Endothelial cell of umbilical vein (primary cell): Measurements from ENCODE around the gene REPIN1. TPM values are rescaled to one million over a fixed set of nuclear protein-coding genes. Genes with fewer than 3 reads are reported as not detected.

Experiments used
- BruUV-seq: library from RNA; stranded (reverse); fragments of 400-500 nt; replicated peaks from 2 replicates; lab custom pipeline; 2021; lab: Mats Ljungman, UMichigan
- CTCF ChIA-PET: fragments of 300-600, 350-600 bp; sonication (Branson Sonifier 250); formaldehyde crosslinking; loops from one replicate; lab custom pipeline; 2021; ENCODE audit warnings: antibody characterized with exemption, inconsistent platforms; lab: Charles Lee
- POLR2A ChIA-PET: fragments of 300-600, 350-600 bp; sonication (Branson Sonifier 250); formaldehyde crosslinking; loops from one replicate; lab custom pipeline; 2021; ENCODE audit warnings: antibody characterized with exemption, inconsistent platforms; lab: Charles Lee
- DNase-seq: peaks from one replicate; pipeline ENCODE4 v3.0.0-alpha.2; 2011; ENCODE audit warnings: low read depth, low spot score
- FAIRE-seq: peaks from 2 replicates; lab custom pipeline; 2011; peaks lifted over from hg19 to GRCh38; lab: Jason Lieb, UNC
- H2AFZ ChIP-seq: 2 replicates; pipeline ENCODE4 v1.6.0; 2012; ENCODE audit warnings: low read depth, low read length, control low read depth, inconsistent platforms
- H3K27ac ChIP-seq: 2 replicates; pipeline ENCODE4 v1.5.1; 2011; ENCODE audit warnings: low read depth, mild to moderate bottlenecking, control low read depth, low read length, moderate library complexity; ENCODE audit not compliant: insufficient read depth
- H3K27me3 ChIP-seq, 2 experiments: 2 replicates each; pipeline versions ENCODE4 v1.6.0 to v1.6.1; 2011; ENCODE audit warnings: low read length in 2 of 2, mixed read lengths in 1 of 2; ENCODE audit not compliant: control insufficient read depth in 2 of 2, insufficient read depth in 2 of 2
- H3K36me3 ChIP-seq, 2 experiments: 2 replicates in 1 of 2; 3 replicates in 1 of 2; pipeline ENCODE4 v1.5.1; 2011; ENCODE audit warnings: low read length in 2 of 2, mild to moderate bottlenecking in 1 of 2, moderate library complexity in 1 of 2; ENCODE audit not compliant: control insufficient read depth in 2 of 2, insufficient read depth in 2 of 2; ENCODE audit errors: extremely low read depth in 1 of 2
- H3K4me1 ChIP-seq: 3 replicates; pipeline ENCODE4 v1.5.1; 2011; ENCODE audit warnings: mild to moderate bottlenecking, low read length; ENCODE audit not compliant: control insufficient read depth, insufficient read depth; ENCODE audit errors: extremely low read depth
- H3K4me2 ChIP-seq: 2 replicates; pipeline ENCODE4 v1.6.1; 2011; ENCODE audit warnings: low read length, control low read depth, mixed read lengths; ENCODE audit not compliant: insufficient read depth
- H3K4me3 ChIP-seq, 3 experiments: fragments of 200-600 bp in 1 of 3; sonication (generic), shearing (Covaris generic) in 1 of 3; replicated peaks in 1 of 3; 2 replicates each; pipeline ENCODE4 v1.5.1; 2011 to 2016; ENCODE audit warnings: control low read depth in 3 of 3, low read length in 3 of 3, mild to moderate bottlenecking in 2 of 3, inconsistent platforms in 1 of 3, low read depth in 1 of 3, moderate library complexity in 1 of 3; ENCODE audit not compliant: insufficient read depth in 1 of 3
- H3K79me2 ChIP-seq: 2 replicates; pipeline ENCODE4 v1.6.0; 2012; ENCODE audit warnings: low read length, inconsistent platforms; ENCODE audit not compliant: control insufficient read depth, insufficient read depth
- H3K9ac ChIP-seq: replicated peaks from 2 replicates; pipeline ENCODE3; 2011; ENCODE audit warnings: low read length, control low read depth; ENCODE audit not compliant: insufficient read depth; ENCODE audit errors: extremely low read depth
- H3K9me1 ChIP-seq: replicated peaks from 3 replicates; pipeline ENCODE4 v1.6.0; 2011; ENCODE audit warnings: mild to moderate bottlenecking, low read length; ENCODE audit not compliant: control insufficient read depth, insufficient read depth; ENCODE audit errors: extremely low read depth
- H3K9me3 ChIP-seq: replicated peaks from 2 replicates; pipeline ENCODE4 v1.5.1; 2012; ENCODE audit warnings: low read length, inconsistent platforms; ENCODE audit not compliant: control insufficient read depth, insufficient read depth
- H4K20me1 ChIP-seq: replicated peaks from 2 replicates; pipeline ENCODE3; 2011; ENCODE audit warnings: mild to moderate bottlenecking, low read length; ENCODE audit not compliant: control insufficient read depth, insufficient read depth; ENCODE audit errors: extremely low read depth
- EZH2 ChIP-seq: IDR thresholded peaks from 2 replicates; pipeline ENCODE4 v1.6.1; 2012; ENCODE audit warnings: borderline replicate concordance, low read depth, mild to moderate bottlenecking, moderate library complexity, low read length, inconsistent platforms; ENCODE audit not compliant: severe bottlenecking
- FOS ChIP-seq: IDR thresholded peaks from 2 replicates; pipeline ENCODE4 v1.6.1; 2011; ENCODE audit warnings: mild to moderate bottlenecking, low read length, moderate library complexity, borderline replicate concordance; ENCODE audit not compliant: insufficient read depth
- GATA2 ChIP-seq: IDR thresholded peaks from 2 replicates; pipeline ENCODE4 v1.7.0; 2011; ENCODE audit warnings: low read depth, mild to moderate bottlenecking, moderate library complexity, mixed read lengths, low read length; ENCODE audit not compliant: insufficient read length, insufficient read depth
- JUN ChIP-seq: IDR thresholded peaks from 2 replicates; pipeline ENCODE4 v1.6.1; 2011; ENCODE audit warnings: borderline replicate concordance, low read depth; ENCODE audit not compliant: insufficient read length, insufficient read depth
- MYC ChIP-seq: IDR thresholded peaks from one replicate; pipeline ENCODE4 v1.6.1; 2011; ENCODE audit warnings: mild to moderate bottlenecking, low read depth, low read length
- POLR2A ChIP-seq: IDR thresholded peaks from 2 replicates; pipeline ENCODE4 v1.6.1; 2012; ENCODE audit warnings: low read depth, mild to moderate bottlenecking, control low read depth, low read length
- POLR2AphosphoS5 ChIP-seq: IDR thresholded peaks from 2 replicates; pipeline ENCODE4 v1.6.1; 2012; ENCODE audit warnings: low read depth, mild to moderate bottlenecking, control low read depth, low read length, moderate library complexity; ENCODE audit not compliant: insufficient read depth
- dilution Hi-C: fragments of 300-500 bp; cut with MboI; formaldehyde crosslinking; loops from one replicate; pipeline ENCODE4 v1.15.0; 2019; ENCODE audit warnings: low sequenced_read_pairs; ENCODE audit not compliant: extremely low pct_ligation_motif_present
- intact Hi-C: fragments of 100-400 bp; cut with micrococcal nuclease; formaldehyde crosslinking; loops from one replicate; pipeline ENCODE4 v1.10.0; 2022
- polyA plus RNA-seq, 4 experiments: library from polyadenylated mRNA; depleted of rRNA in 3 of 4; stranded (reverse) in 3 of 4; unstranded in 1 of 4; fragments of >200 nt; gene quantifications; 2 replicates each; pipeline versions ENCODE4 v1.2.1 to v1.2.3, GENCODE V29; 2011 to 2012; ENCODE audit warnings: missing spikeins in 1 of 4
- total RNA-seq: library from RNA; stranded (reverse); gene quantifications from 2 replicates; pipeline ENCODE4 v1.2.3, GENCODE V29; 2021
- TF ChIP-seq, protein P1 (sequence below): IDR thresholded peaks from 2 replicates; pipeline ENCODE4 v1.6.1; 2011; ENCODE audit not compliant: insufficient read depth, insufficient read length
- TF ChIP-seq, protein P2 (sequence below), 2 donors: IDR thresholded peaks; 1 replicate in 1 of 2; 2 replicates in 1 of 2; pipeline ENCODE4 v1.5.1; 2011; ENCODE audit warnings: low read length in 2 of 2, mild to moderate bottlenecking in 2 of 2, moderate library complexity in 2 of 2, control low read depth in 1 of 2, inconsistent platforms in 1 of 2, low read depth in 1 of 2; ENCODE audit not compliant: insufficient read depth in 1 of 2; ENCODE audit errors: extremely low read depth in 1 of 2

The REPIN1 gene
- total and polyA plus RNA-seq, 2 donors (not counting 3 experiments of a cell fraction or from before 2014, with no cell fraction given): 108 to 140 TPM

DNA sequence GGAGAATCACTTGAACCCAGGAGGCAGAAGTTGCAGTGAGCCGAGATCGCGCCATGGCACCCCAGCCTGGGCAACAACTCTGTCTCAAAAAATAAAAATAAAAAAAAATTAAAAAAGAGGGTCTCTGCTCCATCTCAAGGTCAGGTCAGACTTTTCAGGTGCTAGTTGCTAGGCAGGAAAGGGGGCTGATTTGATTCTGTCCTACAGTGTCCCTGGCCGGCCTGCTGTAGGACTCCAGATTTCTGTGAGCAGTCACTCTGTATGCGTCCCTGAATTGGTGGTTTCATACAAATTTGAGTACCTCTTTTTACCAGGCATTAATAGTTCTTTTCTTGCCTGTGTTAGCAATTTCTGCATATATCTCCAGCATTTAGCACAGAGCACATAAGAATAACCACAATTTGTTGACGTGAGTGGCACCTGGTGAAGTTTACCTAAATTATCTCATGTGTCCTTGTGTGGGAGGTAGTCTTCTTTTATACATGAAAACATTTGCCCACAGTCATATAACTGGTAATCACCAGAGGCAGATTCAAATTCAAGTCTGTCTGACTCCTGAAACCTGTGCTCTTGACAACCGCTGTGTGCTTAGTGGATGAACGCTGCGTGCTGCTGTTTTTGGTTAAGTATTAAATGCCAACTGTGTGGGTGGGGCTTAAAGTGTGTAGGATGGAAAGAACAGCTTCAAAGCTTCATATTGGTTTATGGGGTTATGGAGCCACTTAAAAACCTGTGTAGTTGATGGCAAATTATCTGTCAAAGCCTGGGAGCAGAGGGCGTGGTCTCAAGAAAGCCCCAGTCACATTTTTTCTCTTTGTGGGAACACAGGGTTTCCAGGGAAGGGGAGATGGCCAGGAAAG lies 7.3 kb downstream of the REPIN1 start:
- no peak overlapping the region for H3K9ac ChIP-seq
- H3K4me3 ChIP-seq: no peak overlapping the region
- peaks cover 12 to 31% of the 10 kb centered on the region in 2 experiments for H3K36me3 ChIP-seq
- no peak overlapping the region for H2AFZ ChIP-seq
- no peak overlapping the region for H3K27ac ChIP-seq
- no TSS peak for BruUV-seq
- H4K20me1 ChIP-seq: no peaks in the 10 kb centered on the region
- intact Hi-C loops: loop anchor here (5.0 to 10.0 kb wide), 2 partner anchors 189 to 211 kb away; partner anchors contain the start of gene GIMAP4
- dilution Hi-C loops: no loop called here
- CTCF ChIA-PET: interaction anchor here (0.9 kb wide), 1 partner anchor 10 kb away, joined by 3 read pairs; no protein-coding TSS in a partner anchor
- peaks cover 29% of the 10 kb centered on the region for H3K4me1 ChIP-seq
- DNase-seq (no peak), FAIRE-seq (no peak)
- POLR2A ChIA-PET: no interaction called here
- TF ChIP-seq GATA2 (no peak), POLR2AphosphoS5 (no peak), MYC (no peak), POLR2A (no peak), JUN (no peak), FOS (no peak), EZH2 (no peak)
- TF ChIP-seq, protein P1, sequence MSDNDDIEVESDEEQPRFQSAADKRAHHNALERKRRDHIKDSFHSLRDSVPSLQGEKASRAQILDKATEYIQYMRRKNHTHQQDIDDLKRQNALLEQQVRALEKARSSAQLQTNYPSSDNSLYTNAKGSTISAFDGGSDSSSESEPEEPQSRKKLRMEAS: no peak
- TF ChIP-seq, protein P2, sequence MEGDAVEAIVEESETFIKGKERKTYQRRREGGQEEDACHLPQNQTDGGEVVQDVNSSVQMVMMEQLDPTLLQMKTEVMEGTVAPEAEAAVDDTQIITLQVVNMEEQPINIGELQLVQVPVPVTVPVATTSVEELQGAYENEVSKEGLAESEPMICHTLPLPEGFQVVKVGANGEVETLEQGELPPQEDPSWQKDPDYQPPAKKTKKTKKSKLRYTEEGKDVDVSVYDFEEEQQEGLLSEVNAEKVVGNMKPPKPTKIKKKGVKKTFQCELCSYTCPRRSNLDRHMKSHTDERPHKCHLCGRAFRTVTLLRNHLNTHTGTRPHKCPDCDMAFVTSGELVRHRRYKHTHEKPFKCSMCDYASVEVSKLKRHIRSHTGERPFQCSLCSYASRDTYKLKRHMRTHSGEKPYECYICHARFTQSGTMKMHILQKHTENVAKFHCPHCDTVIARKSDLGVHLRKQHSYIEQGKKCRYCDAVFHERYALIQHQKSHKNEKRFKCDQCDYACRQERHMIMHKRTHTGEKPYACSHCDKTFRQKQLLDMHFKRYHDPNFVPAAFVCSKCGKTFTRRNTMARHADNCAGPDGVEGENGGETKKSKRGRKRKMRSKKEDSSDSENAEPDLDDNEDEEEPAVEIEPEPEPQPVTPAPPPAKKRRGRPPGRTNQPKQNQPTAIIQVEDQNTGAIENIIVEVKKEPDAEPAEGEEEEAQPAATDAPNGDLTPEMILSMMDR (IDR thresholded peaks at IDR 0.05; ENCODE audit: extremely low read depth in 1 of 2, insufficient read depth in 1 of 2, low read depth in 1 of 2, low read length in 2 of 2): no peak
- H3K79me2 ChIP-seq: peaks cover 44% of the 10 kb centered on the region
- H3K27me3 ChIP-seq: no peaks in the 10 kb centered on the region
- no peaks in the 10 kb centered on the region for H3K9me1 ChIP-seq
- H3K9me3 ChIP-seq: no peaks in the 10 kb centered on the region
- no peak overlapping the region for H3K4me2 ChIP-seq
